ENCODE measurements around the gene GLT8D1.

The GLT8D1 gene

GRCh38 chr3:52710512-52710911 lies 4.9 kb upstream of the GLT8D1 start:
- ChIA-PET CTCF (no interaction called here), POLR2A (no interaction called here)
- H3K27ac ChIP-seq (ENCODE audit: extremely low read depth, low read depth, low read length): no peak overlapping the region

More at GRCh38 chr3:52710512-52710911, 4.9 kb upstream of the GLT8D1 start:
- peaks cover 3% of the 10 kb centered on the region; the same call in 1 of the 2 replicates for H3K4me1 ChIP-seq (ENCODE audit: control insufficient read depth, insufficient read depth, low read length)
- H3K4me3 ChIP-seq (ENCODE audit: low read depth, low read length): no peak overlapping the region
- H3K36me3 ChIP-seq (ENCODE audit: control insufficient read depth in 2 of 2, insufficient read depth in 1 of 2, low read length in 2 of 2): peaks cover 18 to 38% of the 10 kb centered on the region in 2 experiments
- TF ChIP-seq ZNF19 (tag by site-specific recombination; IDR thresholded peaks at IDR 0.05; ENCODE audit: low read depth): no peak
- TF ChIP-seq BCL11B (tag by site-specific recombination; IDR thresholded peaks at IDR 0.05; ENCODE audit: low read depth): no peak
- TF ChIP-seq ZNF416 (tag by site-specific recombination; IDR thresholded peaks at IDR 0.05): no peak
- TF ChIP-seq ZNF449 (tag by site-specific recombination; IDR thresholded peaks at IDR 0.05): no peak
- no peak for TF ChIP-seq RBAK (tag by site-specific recombination; IDR thresholded peaks at IDR 0.05)
- TF ChIP-seq ZNF610 (tag by site-specific recombination; IDR thresholded peaks at IDR 0.05; ENCODE audit: borderline replicate concordance): no peak
- no peak for TF ChIP-seq PRDM2 (tag by site-specific recombination; IDR thresholded peaks at IDR 0.05; ENCODE audit: borderline replicate concordance)
- no peak for TF ChIP-seq ZNF624 (tag by site-specific recombination; IDR thresholded peaks at IDR 0.05)
- no peak for TF ChIP-seq ZNF791 (tag by site-specific recombination; IDR thresholded peaks at IDR 0.05)
- no peak for TF ChIP-seq PRDM10 (tag by site-specific recombination; IDR thresholded peaks at IDR 0.05)
- TF ChIP-seq ZNF10 (tag by site-specific recombination; IDR thresholded peaks at IDR 0.05): no peak
- TF ChIP-seq ZBTB49 (tag by site-specific recombination; IDR thresholded peaks at IDR 0.05; ENCODE audit: low read depth): no peak
- TF ChIP-seq MYNN (tag by site-specific recombination; IDR thresholded peaks at IDR 0.05; ENCODE audit: borderline replicate concordance): no peak
- TF ChIP-seq ZFHX2 (tag by site-specific recombination; conservative IDR thresholded peaks at IDR 0.05): no peak
- TF ChIP-seq ZNF580 (tag by site-specific recombination; IDR thresholded peaks at IDR 0.05): no peak
- TF ChIP-seq ZNF707 (tag by site-specific recombination; IDR thresholded peaks at IDR 0.05): no peak
- TF ChIP-seq ZNF776 (tag by site-specific recombination; IDR thresholded peaks at IDR 0.05; ENCODE audit: borderline replicate concordance): no peak
- no peak for TF ChIP-seq ZBTB11 (tag by site-specific recombination; conservative IDR thresholded peaks at IDR 0.05; ENCODE audit: low read depth)
- TF ChIP-seq ZIC2 (tag by site-specific recombination; IDR thresholded peaks at IDR 0.05): no peak
- H3K9me3 ChIP-seq (ENCODE audit: control insufficient read depth, insufficient read depth, low read depth, low read length): no peaks in the 10 kb centered on the region
